ENCODE measurements around the gene INAFM2.
A peak's percentile ranks its signal among the peaks of the same experiment; 100 is the strongest.

Gene INAFM2

DNA sequence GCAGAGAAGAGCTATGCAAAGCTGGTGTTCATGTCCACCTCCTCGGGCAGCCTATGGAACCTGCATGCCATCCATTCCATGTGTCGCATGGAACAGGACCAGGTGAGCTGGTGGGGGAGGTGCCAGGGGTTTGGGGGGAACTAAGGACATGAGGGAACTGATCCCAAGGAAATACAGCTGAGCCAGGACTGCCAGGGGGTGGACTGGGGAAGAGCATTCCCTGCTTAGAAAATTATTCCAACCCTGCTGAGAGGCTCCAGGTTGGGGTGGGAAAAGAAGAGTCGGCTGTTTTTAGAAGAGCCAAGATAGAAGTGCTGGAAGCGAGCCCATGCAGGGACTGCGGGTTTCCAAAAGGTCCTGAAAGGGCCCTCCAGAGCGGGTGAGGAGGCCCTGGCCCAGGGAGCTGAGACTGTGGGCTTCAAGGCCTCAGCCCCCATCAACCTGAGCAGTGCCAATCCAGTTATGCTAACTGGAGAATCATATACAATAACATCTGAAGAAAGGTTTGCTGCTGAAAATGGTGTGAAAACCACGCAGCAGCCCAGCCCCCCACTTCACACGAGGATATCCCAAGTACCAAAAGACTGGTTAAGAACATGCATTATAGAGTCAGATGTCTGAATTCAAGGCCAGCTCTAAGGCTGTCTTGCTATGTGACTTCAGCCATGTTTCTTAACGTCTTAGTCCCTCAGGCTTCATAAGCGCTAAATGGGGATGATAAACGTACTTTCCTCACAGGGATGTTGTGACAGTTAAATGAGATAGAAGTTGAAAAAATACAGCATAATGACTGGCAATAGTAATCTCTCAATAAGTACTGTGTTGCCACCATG lies 42.3 kb downstream of the INAFM2 start:
- no peak for DNase-seq

DNA sequence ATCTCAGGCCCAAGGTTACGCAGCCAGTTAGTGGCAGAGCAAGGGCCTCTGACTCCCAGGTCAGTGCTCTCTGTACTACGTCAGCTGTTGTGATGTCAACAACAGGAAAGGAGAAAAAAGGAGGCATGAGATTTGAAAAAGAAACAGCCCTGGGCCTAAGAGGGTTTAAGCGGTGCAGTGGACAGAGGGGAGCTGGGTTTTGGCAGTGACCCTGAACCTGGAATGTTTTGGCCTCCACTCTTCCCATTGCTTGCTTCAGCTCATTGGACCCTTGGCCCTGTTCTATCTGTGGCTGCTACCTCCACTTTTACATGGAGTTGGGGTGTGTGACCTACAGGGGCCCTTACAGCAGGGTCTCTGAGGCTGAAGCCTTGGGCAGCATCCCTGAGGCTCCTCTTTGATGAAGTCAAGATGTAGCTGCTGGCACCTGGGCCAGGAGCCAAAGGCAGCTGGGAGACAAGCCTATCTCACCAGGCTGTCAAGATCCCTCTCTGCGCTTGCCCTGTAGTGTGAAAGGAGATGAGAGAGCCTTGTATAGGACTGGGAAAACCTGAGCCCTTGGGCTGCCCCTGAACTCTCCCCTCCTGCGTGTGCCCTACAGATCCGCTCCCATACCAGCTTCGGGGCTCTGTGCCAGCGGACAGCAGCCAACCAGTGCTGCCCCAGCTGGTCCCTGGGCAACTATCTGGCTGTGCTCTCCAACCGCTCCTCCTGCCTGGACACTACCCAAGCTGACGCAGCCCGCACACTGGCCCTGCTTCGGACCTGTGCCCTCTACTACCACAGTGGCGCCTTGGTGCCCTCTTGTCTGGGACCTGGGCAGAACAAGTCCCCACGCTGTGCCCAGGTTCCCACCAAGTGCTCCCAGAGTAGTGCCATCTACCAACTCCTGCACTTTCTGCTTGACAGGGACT lies 43.2 kb downstream of the INAFM2 start:
- DNase-seq = no peak

DNA sequence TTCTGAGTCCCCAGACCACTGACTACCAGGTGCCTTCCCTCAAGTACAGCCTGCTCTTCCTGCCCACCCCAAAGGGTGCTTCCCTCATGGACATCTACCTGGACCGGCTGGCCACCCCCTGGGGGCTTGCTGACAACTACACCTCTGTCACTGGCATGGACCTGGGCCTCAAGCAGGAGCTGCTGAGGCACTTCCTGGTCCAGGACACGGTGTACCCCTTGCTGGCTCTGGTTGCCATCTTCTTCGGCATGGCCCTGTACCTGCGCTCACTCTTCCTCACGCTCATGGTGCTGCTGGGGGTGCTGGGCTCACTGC lies 43.8 kb downstream of the INAFM2 start:
- DNase-seq = no peak

DNA sequence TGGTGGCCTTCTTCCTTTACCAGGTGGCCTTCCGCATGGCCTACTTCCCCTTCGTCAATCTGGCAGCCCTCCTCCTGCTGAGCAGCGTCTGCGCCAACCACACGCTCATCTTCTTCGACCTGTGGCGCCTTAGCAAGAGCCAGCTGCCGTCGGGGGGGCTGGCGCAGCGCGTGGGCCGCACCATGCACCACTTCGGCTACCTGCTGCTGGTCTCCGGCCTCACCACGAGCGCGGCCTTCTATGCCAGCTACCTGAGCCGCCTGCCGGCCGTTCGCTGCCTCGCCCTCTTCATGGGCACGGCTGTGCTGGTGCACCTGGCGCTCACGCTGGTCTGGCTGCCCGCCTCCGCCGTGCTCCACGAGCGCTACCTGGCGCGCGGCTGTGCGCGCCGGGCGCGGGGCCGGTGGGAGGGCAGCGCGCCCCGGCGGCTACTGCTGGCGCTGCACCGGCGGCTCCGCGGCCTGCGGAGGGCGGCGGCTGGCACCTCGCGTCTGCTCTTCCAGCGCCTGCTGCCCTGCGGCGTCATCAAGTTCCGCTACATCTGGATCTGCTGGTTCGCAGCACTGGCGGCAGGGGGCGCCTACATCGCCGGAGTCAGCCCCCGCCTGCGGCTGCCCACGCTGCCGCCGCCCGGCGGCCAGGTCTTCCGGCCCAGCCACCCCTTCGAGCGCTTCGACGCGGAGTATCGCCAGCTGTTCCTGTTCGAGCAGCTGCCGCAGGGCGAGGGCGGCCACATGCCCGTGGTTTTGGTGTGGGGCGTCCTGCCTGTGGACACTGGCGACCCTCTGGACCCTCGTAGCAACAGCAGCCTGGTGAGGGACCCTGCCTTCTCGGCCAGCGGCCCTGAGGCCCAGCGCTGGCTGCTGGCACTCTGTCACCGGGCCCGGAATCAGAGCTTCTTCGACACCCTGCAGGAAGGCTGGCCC lies 44.5 kb downstream of the INAFM2 start:
- peak; percentile 90 for DNase-seq

DNA sequence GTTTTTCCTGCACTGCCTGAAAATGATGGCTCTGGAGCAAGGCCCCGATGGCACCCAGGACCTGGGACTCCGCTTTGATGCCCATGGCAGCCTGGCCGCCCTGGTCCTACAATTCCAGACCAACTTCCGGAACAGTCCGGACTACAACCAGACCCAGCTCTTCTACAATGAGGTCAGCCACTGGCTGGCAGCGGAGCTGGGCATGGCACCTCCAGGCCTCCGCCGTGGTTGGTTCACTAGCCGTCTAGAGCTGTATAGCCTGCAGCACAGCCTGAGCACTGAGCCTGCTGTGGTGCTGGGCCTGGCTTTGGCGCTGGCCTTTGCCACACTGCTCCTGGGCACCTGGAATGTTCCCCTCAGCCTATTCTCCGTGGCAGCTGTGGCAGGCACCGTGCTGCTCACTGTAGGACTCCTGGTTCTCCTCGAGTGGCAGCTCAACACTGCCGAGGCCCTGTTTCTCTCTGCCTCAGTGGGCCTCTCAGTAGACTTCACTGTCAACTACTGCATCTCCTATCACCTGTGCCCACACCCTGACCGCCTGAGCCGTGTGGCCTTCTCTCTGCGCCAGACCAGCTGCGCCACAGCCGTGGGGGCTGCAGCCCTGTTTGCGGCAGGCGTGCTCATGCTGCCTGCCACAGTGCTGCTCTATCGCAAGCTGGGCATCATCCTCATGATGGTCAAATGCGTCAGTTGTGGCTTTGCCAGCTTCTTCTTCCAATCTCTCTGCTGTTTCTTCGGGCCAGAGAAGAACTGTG lies 45.4 kb downstream of the INAFM2 start:
- no peak for DNase-seq

DNA sequence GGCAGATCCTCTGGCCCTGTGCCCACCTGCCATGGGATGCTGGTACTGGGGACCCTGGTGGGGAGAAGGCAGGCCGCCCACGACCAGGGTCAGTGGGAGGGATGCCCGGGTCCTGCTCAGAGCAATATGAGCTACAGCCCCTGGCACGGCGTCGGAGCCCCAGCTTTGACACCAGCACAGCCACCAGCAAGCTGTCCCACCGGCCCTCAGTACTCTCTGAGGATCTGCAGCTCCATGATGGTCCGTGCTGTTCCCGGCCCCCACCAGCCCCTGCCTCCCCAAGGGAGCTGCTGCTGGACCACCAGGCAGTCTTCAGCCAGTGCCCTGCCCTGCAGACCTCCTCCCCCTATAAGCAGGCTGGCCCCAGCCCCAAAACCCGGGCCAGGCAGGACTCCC lies 46.0 kb downstream of the INAFM2 start:
- no peak for DNase-seq

DNA sequence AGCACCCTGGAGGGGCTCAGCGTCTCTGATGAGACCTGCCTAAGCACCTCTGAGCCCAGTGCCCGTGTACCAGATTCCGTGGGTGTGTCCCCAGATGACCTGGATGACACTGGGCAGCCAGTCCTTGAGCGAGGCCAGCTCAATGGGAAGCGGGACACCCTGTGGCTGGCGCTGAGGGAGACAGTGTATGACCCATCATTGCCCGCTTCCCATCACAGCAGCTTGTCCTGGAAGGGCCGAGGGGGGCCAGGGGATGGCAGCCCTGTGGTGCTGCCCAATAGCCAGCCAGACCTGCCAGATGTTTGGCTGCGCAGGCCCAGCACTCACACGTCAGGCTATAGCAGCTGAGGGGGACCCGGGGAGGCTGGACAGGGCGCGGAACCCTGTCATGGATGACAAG lies 46.5 kb downstream of the INAFM2 start:
- no peak for DNase-seq

DNA sequence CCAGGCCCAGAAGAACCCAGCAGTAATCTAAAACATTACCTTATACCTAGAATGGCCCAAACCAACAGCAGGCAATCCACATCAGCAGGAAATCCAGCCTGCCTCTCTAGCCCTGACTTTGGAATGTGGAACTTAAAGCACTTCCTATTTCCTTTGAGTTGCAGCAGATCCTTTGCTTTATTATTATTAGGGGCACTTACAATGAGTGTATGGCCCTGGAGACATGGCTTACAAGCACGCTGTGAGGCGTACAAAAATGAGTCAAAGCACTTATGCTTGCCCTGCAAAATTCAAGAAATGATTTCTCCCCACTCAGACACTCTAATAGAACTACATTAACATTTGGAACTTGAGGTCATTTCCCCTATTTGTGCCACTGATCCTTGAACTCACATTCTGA lies 49.5 kb downstream of the INAFM2 start:
- no peak for DNase-seq

Measured in stimulated activated CD4-positive, alpha-beta T cell treated with anti-CD3 and anti-CD28 coated beads, Interleukin-1b, Interleukin-23, amount 100 ng/mL, for 48 hours (primary cell).